NCI-H2107 treated with DMSO at 0.1 percent for 48 hours (cell line): Measurements from ENCODE around the gene MAN2B1.
"Not testable (repeated sequence)": the region's sequence is repeated elsewhere in the genome, so short reads cannot be mapped to it uniquely, and the experiment has no call there.

Experiments
- DNase-seq: peaks from one replicate; lab custom pipeline; 2025; ENCODE audit not compliant: unreplicated experiment; lab: John Stamatoyannopoulos, UW

Gene MAN2B1

DNA sequence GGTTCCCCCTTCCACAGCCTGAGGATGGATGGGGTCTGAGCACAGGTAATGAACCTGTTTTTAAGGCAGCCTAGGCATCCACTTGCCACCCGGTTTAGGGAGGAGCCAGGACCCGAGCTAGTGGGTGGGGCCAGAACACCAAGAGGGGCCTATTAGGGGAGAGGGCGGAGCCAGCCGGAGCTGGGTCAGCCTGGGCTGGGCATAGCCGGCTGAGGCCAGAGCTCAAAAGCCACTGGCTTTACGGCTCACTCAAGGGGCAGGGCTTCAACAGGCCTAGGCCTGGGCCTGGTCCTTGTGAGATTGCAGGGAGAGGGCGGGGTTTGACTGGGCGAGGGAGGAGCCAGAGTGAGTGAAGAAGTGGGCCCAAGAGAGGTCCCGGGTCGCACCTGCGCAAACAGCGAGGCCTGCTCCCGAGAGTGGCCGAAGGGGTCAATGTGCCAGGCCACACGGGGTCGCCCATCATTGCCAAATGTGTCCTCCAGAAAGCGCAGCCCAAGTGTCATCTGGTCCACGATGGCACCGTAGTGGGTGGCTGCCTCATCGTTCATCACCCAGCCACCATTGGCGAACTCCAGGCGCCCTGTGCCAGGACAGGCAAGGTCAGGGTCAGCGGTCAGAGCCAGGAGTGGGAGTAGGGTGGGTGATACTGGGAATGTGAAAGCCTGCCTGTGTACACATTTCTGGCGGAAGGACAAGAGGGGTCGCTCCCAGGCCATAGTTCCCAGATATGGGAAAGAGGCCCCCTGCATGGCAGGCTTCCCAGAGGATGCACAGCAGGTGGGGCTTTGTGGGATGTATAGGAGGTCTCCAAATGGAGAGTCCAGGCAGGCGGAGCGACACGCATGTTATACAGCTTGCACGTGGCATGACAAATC is 1.9 kb downstream of the MAN2B1 start:
- no peak for DNase-seq

DNA sequence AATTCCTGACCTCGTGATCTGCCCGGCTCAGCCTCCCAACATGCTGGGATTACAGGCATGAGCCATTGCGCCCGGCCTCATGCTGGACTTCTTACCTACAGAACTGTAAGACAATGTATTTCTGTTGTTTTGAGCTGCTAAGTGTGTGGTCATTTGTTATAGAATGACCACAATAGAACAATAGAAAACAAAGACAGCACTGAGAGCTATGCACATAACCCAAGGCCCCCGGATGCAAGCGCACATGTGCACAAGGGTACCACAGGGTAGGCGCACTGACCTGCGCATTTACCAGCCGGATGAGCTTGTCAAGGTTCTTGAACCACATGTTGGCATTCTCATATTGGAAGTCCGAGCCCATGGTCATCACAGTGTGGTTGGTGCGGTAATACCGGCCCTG is 5.6 kb downstream of the MAN2B1 start:
- DNase-seq, result no peak

DNA sequence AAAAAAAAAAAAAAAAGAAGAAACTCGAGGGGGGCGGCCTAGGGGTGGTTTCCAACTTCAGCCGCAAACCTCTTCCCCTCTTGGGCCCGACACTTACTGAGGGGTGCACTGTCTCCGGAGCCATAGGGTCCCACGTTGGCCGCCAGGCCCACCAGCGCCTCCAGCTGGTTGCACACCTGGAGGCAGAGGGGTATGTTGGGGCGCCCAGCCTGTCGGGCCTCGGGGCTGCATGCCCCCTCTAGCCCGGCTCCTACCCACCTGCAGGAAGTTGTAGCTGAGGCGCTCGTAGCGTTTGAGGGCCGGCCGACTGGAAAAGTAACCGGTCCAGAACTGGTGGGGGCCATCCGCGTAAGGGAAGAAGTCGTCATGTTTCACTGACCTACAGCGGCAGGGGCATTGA is 8.6 kb downstream of the MAN2B1 start:
- DNase-seq, result no peak

DNA sequence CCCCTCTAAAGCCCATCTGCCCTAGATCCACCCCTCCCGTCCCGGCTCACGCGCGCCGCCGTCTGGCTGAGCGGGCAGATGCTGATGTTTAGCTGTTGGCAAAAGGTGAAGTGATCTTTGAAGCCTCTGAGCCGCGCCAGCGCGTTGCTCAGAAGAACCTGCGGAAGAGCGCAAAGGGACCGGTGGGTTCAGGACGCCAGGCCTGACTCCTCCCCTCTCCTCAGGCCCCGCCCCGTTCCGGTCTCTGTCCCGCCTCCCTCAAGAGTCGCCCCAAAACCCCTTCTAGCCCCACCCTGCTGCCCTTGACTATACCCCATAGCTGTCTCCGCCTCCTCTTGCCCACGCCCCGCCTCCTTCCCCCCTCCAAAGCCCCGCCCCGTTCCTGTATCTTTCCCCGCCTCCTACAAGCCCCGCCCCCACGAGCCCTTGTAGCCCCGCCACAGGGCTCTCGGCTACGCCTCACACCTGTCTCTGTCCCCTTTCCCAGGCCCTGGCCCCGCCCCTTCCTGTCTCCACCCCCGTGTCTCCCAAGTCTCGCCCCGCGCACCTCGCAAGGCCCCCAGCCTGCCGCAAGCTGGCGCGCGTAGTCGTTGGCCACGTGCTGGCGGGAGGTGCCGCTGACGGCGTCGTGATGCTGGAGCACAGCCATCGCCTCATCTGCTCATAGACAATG is 9.5 kb downstream of the MAN2B1 start:
- no peak for DNase-seq

DNA sequence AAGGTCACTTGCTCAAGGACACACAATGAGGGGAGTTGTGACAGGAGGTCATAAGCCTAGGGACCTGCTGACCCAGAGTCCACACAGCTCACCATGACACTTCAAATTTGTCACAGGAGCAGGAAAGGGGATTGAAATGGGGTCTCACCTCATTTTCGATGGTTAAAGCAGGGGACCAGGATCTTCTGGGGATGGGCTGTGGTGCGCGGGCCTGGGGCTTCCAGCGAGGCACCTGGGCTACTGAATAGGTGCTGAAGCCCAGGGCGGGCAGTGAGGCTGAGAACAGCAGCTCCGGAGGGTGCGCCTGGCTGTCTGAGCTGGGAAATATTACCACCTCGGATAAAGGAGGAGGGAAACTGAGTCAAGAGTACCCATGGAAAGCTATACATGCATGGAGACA is 11.0 kb downstream of the MAN2B1 start:
- no peak for DNase-seq

DNA sequence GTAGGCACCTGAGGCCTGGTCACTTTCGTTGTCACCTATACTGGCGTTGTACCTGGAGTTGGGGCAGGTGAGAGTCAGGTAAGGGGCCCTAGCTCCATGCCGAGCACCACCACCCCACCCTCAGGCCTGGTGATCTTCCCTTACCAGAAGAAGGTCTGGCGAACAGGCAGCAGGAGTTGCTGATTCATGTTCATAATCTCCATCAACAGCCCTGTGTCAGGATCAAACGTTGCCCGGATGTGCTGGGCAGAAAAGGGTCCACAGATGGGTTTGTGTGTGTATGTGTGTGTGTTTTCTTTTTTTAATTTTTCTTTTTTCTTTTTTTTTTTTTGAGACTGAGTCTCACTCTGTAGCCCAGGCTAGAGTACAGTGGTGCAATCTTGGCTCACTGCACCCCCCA is 14.3 kb downstream of the MAN2B1 start:
- DNase-seq, result no peak

DNA sequence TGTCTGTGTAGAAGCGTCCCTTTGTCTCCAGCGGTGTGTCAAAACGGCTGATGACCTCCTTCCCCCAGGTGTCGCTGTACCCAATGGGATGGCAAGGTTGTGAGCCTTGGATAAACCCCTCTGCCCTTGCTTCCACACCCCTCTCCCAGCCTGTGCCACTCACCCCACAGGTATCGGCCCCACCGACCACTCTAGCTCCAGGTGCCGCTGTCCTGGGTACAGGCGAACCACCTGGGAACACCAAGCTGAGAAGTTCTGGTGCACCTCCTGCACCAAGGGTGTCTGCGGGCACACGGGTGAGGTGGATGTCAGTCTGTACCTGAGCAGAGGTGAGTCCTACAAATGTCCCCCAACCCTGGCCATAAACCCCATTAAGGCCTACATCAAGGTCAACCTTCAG is 16.6 kb downstream of the MAN2B1 start:
- no peak for DNase-seq

DNA sequence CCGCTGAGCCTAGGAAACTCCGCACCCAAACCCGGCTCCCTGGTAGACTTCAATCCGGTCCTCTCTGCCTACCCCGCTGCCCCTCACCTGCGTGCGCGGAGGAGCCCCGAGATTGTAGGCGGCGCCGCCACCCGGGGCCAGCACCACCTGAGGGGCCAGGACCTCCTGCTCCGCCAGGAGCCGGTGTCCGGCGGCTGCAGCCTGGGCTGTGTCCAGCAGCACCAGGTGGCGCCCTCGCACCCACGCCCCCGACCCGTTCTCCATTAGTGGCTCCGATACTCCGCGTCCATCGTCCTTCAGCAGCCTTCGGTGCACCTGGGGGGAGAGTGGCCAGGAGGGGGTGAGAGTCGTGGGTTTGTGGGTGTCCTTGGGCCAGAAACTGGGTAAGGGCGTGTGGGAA is 18.5 kb downstream of the MAN2B1 start:
- no peak for DNase-seq

DNA sequence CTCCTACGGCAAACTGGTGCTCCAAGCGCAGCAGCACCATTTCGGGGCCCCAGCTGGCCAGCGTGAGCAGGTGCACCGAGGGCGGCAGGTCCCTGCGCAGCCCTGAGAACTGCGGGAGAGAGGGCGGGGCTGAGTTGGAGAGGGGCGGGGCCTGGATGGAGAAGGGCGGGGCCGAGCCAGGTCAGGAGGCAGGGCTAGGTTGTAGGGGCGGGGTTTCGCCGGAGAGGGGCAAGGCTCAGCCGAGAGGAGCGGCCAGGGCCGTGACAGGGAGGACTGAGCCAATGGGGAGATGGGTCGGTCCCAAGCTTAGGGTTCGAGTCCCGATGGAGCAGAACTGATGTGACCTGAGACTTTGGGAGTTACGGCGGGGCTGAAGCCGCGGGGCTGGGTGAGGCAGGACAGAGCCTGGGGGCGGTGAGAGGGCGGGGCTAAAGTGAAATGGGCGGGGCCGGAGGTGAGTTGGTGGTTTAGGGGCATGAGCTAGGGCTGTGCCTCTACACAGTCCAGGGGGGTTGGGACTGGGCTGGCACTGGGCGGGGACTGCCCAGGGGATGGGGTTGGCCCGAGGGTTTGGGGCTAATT is 19.0 kb downstream of the MAN2B1 start:
- DNase-seq, result no peak

DNA sequence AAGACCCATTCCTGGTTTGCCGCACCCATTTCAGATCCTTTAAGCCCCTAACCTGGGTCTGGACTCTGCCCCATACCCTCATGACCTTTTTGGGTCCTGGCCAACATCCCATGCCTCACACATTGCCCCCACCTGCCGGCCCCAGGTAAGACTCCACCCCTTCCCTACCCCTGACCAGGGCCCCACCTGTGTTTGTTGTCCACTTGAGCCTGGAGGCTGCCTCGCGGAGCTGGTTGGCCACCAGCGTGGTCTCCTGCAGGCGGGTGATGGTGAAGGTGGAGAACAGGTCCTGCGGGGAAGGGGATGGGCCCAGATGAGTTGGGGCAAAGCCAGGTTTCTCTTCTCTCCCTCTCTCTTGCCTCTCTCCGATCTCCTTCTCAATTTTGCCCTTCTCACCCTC is 19.5 kb downstream of the MAN2B1 start:
- DNase-seq, result no peak

DNA sequence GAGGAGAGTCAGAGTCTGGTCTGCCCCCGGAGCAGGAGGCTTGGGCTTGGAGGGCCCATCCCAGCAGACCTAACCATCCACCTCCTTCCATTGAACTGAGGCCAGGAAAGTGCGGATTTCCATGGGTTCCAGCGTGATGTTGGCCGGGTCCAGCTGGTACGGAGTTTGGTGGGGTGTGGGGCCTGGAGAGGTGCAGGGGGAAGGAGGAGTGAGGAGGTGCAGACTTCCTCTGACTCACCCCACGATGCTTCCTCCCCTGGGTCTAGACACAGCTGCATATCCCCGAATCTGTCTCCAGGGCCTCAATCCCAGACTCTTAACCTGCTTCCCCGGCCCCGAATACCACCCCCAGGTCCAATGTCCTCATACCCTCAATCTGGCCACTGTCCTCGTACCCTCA is 20.0 kb downstream of the MAN2B1 start:
- no peak for DNase-seq

DNA sequence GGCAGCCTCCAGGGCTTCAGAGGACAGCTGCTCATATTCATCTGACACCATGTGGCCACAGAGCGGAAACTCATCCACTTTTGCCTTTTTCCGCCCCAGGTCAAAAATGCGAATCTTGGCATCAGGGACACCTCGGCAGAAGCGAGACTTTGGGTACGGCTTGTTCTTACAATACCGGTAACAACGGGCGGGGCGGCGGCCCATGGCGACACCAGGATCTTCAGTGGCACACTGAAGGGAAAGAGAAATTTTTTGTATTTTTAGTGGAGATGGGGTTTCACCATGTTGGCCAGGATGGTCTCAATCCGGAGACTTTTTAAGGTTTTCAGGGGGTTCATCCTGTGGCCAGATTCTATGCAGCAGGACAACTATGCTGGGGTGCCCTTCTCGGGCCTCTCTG is 22.8 kb downstream of the MAN2B1 start:
- not testable (repeated sequence) for DNase-seq

DNA sequence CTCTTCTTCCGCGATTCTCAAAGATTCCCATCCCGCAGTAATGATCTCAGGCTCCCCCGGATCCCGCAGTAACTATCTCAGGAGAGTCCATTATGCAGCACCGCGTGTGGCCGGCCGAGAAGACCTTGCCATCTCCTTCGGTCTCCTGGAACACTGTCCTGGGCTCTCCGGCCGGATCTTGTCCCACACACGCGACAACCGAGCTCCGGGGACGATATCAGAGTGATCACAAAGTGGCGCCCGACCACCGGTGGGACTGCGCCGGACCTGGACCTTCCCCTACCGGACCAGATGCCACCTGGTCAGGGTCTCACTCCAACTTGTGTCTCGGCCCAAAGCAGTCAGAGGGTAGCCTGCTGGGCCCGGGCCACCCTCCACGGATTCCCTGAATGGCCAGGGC is 24.0 kb downstream of the MAN2B1 start:
- DNase-seq, result no peak

DNA sequence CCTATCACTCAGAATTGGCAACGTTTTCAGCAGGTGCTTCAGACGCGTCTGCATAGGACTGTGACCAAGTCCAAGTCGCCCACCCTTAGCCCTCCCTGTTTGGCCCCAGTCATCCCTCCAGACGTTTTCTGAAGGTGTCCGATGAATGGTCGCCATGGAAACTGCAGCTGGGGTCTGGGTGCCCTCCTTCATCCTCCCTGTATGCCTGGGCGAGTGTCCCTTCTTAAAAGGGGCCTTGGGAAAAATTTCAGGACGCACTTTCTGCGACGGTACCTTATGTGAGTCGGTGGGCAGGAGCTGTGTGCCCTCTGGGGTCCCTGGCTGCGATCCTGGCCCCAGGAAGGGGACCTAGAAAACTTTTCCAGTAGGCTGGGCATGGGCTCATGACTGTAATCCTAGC is 25.1 kb downstream of the MAN2B1 start:
- DNase-seq, result no peak

DNA sequence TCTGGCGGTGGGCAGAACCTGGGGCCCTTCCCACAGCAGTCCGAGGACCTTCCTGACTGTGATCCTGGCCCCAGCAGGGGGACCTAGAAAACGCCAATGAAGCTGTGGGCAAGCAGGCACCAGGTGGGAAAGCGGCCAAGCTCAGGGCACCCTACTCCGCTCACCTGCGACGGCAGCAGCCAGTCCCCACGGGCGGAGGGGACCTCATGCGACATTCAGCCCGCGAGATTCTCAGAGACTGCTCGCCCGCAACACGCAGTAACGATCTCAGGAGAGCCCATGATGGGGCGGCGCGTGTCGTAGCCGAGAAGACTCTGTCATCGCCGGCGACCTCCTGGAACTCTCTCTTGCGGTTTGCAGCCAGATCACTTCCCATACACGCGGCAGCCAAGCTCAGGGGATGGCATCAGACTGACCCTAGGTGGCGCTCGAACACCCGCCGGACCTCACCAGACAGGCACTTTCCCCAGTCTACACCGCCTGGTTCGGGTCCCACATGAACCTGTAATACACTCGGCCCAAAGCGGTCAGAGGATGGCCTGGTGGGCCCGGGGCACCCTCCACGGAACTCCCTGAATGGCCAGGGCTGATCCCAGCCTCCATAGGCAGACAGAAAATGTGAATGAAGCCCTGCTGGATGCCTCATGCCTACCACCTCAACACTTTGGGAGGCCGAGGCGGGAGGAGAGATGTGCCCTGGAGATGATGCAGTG is 26.5 kb downstream of the MAN2B1 start:
- DNase-seq, result peak; percentile 60

DNA sequence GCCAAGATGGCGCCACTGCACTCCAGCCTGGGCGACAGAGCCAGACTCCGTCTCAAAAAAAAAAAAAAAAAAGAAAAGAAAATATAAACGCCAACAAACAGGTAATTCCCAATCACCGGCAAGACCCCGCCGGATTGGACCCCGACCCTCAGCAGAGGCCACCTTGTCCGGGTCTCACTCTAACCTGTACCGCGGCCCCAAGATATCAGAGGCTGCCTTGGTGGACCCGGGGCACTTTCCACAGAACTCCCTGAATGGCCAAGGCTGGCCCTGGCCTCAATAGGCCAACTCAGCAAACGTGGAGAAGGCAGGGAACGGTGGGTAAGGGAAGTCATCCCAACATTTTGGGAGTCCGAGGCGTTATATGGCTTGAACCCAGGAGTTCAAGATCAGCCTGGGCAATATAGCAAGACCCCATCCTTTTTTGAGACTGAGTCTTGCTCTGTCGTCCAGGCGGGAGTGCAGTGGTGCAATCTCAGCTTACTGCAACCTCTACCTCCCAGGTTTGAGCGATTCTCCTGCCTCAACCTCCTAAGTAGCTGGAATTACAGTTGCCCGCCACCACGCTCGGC is 27.8 kb downstream of the MAN2B1 start:
- DNase-seq, result no peak

DNA sequence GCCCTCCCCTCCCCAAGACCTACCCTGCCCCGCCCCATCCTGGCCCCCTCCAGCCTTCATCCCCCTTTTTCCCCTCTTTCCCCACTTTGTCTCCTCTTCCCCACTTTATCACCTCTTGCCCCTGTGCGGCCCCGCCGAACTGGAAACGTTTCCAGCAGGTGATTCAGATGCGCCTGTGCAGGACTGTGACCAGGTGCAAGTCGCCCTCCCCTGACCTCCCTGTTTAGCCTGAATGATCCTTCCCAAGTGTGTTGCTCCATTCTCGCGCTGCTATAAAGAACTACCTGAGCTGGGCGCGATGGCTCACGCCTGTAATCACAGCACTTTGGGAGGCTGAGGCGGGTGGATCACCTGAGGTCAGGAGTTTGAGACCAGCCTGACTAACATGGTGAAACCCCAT is 29.9 kb downstream of the MAN2B1 start:
- DNase-seq, result no peak

DNA sequence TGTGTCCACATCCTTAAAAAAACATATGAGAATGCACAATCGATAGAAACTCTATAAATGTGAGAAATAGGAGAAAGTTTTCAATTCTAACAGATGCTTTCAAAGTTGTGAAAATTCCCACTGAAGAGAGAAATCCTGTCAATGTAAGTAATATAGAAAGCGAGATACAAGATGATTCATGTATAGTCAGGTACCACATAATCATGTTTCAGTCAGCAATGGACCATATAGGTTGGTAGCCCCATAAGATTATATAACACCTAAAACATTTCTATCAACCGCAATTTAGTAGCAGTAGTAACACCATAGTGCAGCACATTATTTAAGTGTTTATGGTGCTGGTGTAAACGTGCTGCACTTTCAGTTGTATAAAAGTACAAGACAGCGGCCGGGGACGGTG is 37.3 kb downstream of the MAN2B1 start:
- DNase-seq, result no peak

DNA sequence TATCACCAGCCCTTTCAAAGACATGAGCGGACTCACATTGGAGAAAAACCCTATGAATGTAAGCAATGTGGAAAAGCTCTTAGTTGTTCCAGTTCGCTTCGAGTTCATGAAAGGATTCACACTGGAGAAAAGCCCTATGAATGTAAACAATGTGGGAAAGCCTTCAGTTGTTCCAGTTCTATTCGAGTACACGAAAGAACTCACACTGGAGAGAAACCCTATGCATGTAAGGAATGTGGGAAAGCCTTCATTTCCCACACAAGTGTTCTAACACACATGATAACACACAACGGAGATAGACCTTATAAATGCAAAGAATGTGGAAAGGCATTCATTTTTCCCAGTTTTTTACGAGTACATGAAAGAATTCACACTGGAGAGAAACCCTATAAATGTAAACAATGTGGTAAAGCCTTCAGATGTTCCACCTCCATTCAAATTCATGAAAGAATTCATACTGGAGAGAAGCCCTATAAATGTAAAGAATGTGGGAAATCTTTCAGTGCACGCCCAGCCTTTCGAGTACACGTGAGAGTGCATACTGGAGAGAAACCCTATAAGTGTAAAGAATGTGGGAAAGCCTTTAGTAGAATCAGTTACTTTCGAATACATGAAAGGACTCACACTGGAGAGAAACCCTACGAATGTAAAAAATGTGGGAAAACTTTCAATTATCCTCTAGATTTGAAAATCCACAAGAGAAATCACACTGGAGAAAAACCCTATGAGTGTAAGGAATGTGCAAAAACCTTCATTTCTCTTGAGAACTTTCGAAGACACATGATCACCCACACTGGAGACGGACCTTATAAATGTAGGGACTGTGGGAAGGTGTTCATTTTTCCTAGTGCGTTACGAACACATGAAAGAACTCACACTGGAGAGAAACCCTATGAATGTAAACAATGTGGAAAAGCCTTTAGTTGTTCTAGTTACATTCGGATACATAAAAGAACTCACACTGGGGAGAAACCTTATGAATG is 38.2 kb downstream of the MAN2B1 start:
- no peak for DNase-seq

DNA sequence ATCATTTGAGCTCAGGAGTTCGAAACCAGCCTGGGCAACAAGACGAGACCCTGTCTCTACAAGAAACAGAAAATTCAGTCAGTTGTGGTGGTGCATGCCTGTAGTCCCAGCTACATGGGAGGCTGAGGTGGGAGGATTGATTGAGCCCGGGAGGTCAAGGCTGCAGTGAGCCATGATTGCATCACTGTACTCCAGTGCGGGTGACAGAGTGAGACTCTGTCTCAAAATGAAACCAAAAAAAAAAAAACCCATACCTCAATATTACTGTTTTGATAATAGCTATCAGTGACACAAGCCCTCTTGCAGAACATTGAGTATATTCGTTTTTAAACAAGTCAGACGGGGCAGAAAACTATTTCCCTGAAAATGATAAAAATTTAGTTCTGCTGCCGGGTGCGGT is 39.6 kb downstream of the MAN2B1 start:
- DNase-seq, result no peak
